Activated B cell treated with CpG ODN at 0.5 μM for 24 hours (primary cell): ENCODE results near the gene RSPO1. TPM values are rescaled to one million over a fixed set of nuclear protein-coding genes. Genes with fewer than 3 reads are reported as not detected.

ENCODE experiments used
- ATAC-seq: fragments of 200-7000 bp; cut with Tn5 transposase; one replicate; pipeline ENCODE4 v1.10.0; 2021; ENCODE audit warnings: low read depth, mild to moderate bottlenecking, moderate library complexity
- CTCF ChIA-PET: fragments of 350-600 bp; sonication (Branson Sonifier 250); formaldehyde crosslinking; loops from one replicate; lab custom pipeline; 2021; ENCODE audit warnings: antibody characterized with exemption; lab: Charles Lee
- POLR2A ChIA-PET: fragments of 350-600 bp; sonication (Branson Sonifier 250); formaldehyde crosslinking; loops from one replicate; lab custom pipeline; 2021; ENCODE audit warnings: antibody characterized with exemption; lab: Charles Lee
- DNase-seq: peaks from one replicate; pipeline ENCODE4 v3.0.0; 2022
- H3K27ac Mint-ChIP-seq: one replicate; pipeline ENCODE4 v1.8.0; 2020; ENCODE audit warnings: mixed read lengths
- H3K27me3 Mint-ChIP-seq: one replicate; pipeline ENCODE4 v1.8.0; 2021; ENCODE audit warnings: mixed read lengths
- H3K36me3 Mint-ChIP-seq: one replicate; pipeline ENCODE4 v1.8.0; 2021; ENCODE audit warnings: low read depth, mixed read lengths
- H3K4me1 Mint-ChIP-seq: one replicate; pipeline ENCODE4 v1.8.0; 2021; ENCODE audit warnings: mixed read lengths
- H3K4me3 Mint-ChIP-seq: one replicate; pipeline ENCODE4 v1.8.0; 2020; ENCODE audit warnings: mild to moderate bottlenecking, mixed read lengths
- H3K9me3 Mint-ChIP-seq: one replicate; pipeline ENCODE4 v1.8.0; 2020; ENCODE audit warnings: mixed read lengths
- CTCF ChIP-seq: fragments of 200-600 bp; IDR thresholded peaks from one replicate; pipeline ENCODE4 v1.8.0; 2022; ENCODE audit warnings: antibody characterized with exemption, mild to moderate bottlenecking
- intact Hi-C: fragments of 100-400 bp; cut with micrococcal nuclease; formaldehyde crosslinking; loops from one replicate; pipeline ENCODE4 v1.15.1; 2024
- total RNA-seq: library from RNA; stranded (reverse); gene quantifications from 2 replicates; pipeline ENCODE4 v1.2.3, GENCODE V29; 2022

RSPO1 gene
- total RNA-seq, 1 donor from 2014 or later, result not detected

GRCh38 chr1:37630426-37631028 lies 4.2 kb downstream of the RSPO1 start:
- intact Hi-C loops, result no loop called here
- ChIA-PET CTCF (no interaction called here), POLR2A (interaction anchor here (0.5 kb wide), 1 partner anchor 28 kb away, joined by 3 read pairs; no protein-coding TSS in a partner anchor)
- DNase-seq (no peak), ATAC-seq (no peak)
- Mint-ChIP-seq H3K4me3 (no peak overlapping the region), H3K36me3 (no peaks in the 10 kb centered on the region), H3K27me3 (peaks cover 76% of the 10 kb centered on the region), H3K27ac (no peak overlapping the region), H3K4me1 (peaks cover 16% of the 10 kb centered on the region), H3K9me3 (no peaks in the 10 kb centered on the region)
- no peak for TF ChIP-seq CTCF

- Mint-ChIP-seq H3K4me3 (no peak overlapping the region), H3K9me3 (no peaks in the 10 kb centered on the region), H3K27me3 (peaks cover 75% of the 10 kb centered on the region), H3K4me1 (peaks cover 12% of the 10 kb centered on the region), H3K27ac (no peak overlapping the region), H3K36me3 (no peaks in the 10 kb centered on the region)
- no peak for DNase-seq
- CTCF ChIA-PET, result no interaction called here
- intact Hi-C loops, result no loop called here
- ATAC-seq, result no peak
- no peak for TF ChIP-seq CTCF
- POLR2A ChIA-PET, result interaction anchor here (0.5 kb wide), 1 partner anchor 29 kb away, joined by 3 read pairs; no protein-coding TSS in a partner anchor
These were observed 4.8 kb downstream of the RSPO1 start for GRCh38 chr1:37629726-37630425.

- DNase-seq, result no peak
- no peak overlapping the region for H3K27ac Mint-ChIP-seq
- no peaks in the 10 kb centered on the region for H3K9me3 Mint-ChIP-seq
- peaks cover 10% of the 10 kb centered on the region for H3K4me1 Mint-ChIP-seq
- ATAC-seq, result no peak
- no peak for TF ChIP-seq CTCF
- peaks cover 78% of the 10 kb centered on the region for H3K27me3 Mint-ChIP-seq
- H3K4me3 Mint-ChIP-seq, result no peak overlapping the region
- ChIA-PET CTCF (no interaction called here), POLR2A (no interaction called here)
- intact Hi-C loops, result no loop called here
- no peaks in the 10 kb centered on the region for H3K36me3 Mint-ChIP-seq
These were observed 5.7 kb downstream of the RSPO1 start for GRCh38 chr1:37629008-37629407.

GRCh38 chr1:37628026-37628556 lies 6.6 kb downstream of the RSPO1 start:
- no peak overlapping the region for H3K27ac Mint-ChIP-seq
- intact Hi-C loops, result no loop called here
- no peak overlapping the region for H3K4me3 Mint-ChIP-seq
- no peaks in the 10 kb centered on the region for H3K36me3 Mint-ChIP-seq
- ATAC-seq, result no peak
- peaks cover 2% of the 10 kb centered on the region for H3K4me1 Mint-ChIP-seq
- H3K9me3 Mint-ChIP-seq, result no peaks in the 10 kb centered on the region
- ChIA-PET CTCF (no interaction called here), POLR2A (no interaction called here)
- DNase-seq, result no peak
- peaks cover 72% of the 10 kb centered on the region for H3K27me3 Mint-ChIP-seq
- no peak for TF ChIP-seq CTCF

- Mint-ChIP-seq H3K27me3 (peaks cover 40% of the 10 kb centered on the region), H3K4me3 (no peak overlapping the region), H3K27ac (no peak overlapping the region), H3K4me1 (no peaks in the 10 kb centered on the region), H3K9me3 (no peaks in the 10 kb centered on the region), H3K36me3 (no peaks in the 10 kb centered on the region)
- CTCF ChIA-PET, result no interaction called here
- POLR2A ChIA-PET, result no interaction called here
- TF ChIP-seq CTCF, result no peak
- ATAC-seq, result no peak
- DNase-seq, result no peak
- intact Hi-C loops, result no loop called here
These were observed 12.6 kb downstream of the RSPO1 start for GRCh38 chr1:37622131-37622530.
